Esophagus (tissue), 2 donors: ENCODE results near the gene SMURF1. TPM values are rescaled to one million over a fixed set of nuclear protein-coding genes. Genes with fewer than 3 reads are reported as not detected.

Experiments used
- H3K27ac ChIP-seq, 2 donors: one replicate each; pipeline ENCODE4 v1.5.1; 2013; ENCODE audit warnings: low read depth in 2 of 2, mild to moderate bottlenecking in 2 of 2, inconsistent platforms in 1 of 2, low read length in 1 of 2, moderate library complexity in 1 of 2
- H3K27me3 ChIP-seq, 2 donors: one replicate each; pipeline ENCODE4 v1.6.1; 2013; ENCODE audit warnings: low read length in 2 of 2, control low read depth in 1 of 2, mild to moderate bottlenecking in 1 of 2; ENCODE audit not compliant: insufficient read depth in 2 of 2, control insufficient read depth in 1 of 2
- H3K36me3 ChIP-seq, 2 donors: one replicate each; pipeline ENCODE4 v1.6.1; 2013; ENCODE audit warnings: low read length in 1 of 2; ENCODE audit not compliant: control insufficient read depth in 2 of 2, insufficient read depth in 2 of 2
- H3K4me1 ChIP-seq, 2 donors: one replicate each; pipeline ENCODE4 v1.6.1; 2013; ENCODE audit warnings: low read length in 1 of 2; ENCODE audit not compliant: control insufficient read depth in 2 of 2, insufficient read depth in 2 of 2
- H3K4me3 ChIP-seq, 2 donors: one replicate each; pipeline ENCODE4 v1.5.1; 2013; ENCODE audit warnings: low read length in 2 of 2, mild to moderate bottlenecking in 2 of 2, low read depth in 1 of 2, moderate library complexity in 1 of 2
- H3K9me3 ChIP-seq, 2 donors: one replicate each; pipeline ENCODE4 v1.6.1; 2013; ENCODE audit warnings: mild to moderate bottlenecking in 2 of 2, low read depth in 1 of 2, low read length in 1 of 2, moderate library complexity in 1 of 2; ENCODE audit not compliant: control insufficient read depth in 2 of 2, insufficient read depth in 1 of 2
- WGBS, 2 donors: extraction: QIAGEN DNeasy Blood & Tissue Kit; methylation state at CpG; one replicate each; pipeline ENCODE4 v1.1.7; 2013; 5-methylcytosine and 5-hydroxymethylcytosine counted together
- polyA plus RNA-seq, 2 donors: library from polyadenylated mRNA; stranded (reverse); fragments of 200-250 nt; gene quantifications; one replicate each; pipeline ENCODE4 v1.2.3, GENCODE V29; 2013
- donor health status: healthy with polysubstance abuse.
- donor health status: Bipolar disorder and iron deficiency.

The SMURF1 gene
- polyA plus RNA-seq, 2 donors: 11.7 to 12.9 TPM

DNA sequence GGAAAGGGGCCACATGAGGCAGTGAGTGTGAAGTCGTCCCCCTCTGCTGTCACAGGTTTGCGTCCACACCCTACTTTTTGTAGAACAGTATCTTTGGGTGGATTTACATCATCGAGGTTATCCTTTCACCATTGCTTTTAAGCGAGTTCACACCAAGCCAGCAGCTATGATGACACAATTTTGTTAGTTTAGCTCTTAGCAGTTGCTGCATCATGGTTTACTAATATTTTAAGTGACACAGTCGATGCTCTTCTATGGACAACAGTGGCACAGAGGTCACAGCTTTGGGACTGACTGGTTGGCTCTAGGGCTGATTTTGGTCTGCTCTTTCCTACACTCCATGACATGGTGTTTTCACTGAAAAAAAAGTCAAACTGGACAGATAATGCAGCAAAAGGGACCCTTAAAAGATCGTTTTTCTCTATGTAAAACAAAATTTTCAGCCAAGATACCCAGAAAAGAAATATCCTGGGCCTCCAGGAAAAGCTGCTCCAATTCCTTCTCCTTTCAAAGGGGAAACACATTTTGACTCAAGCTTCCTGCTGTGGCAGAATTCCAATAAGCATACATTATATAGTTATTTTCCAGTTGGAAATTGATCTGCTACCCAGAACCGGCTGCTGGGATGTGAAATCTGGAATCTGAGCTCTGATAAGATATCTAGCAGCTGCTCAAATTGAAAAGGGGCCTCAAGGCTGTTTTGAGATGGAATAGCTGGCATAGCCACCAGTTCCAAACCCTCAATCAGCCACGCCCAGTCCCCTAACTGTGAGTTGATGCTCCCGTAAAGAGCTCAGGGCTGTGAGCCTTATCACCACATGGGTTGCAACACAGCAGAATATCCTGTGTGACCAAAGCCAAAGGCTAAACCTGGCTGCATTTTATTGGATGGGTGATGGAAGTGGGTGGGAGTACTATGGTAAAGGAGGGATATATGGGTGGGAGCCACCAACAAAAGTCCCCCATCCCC lies 114.2 kb downstream of the SMURF1 start:
- Histone ChIP-seq H3K9me3 (no peaks in the 10 kb centered on the region), H3K27ac (peak overlapping the region in 1 of 2 donors; percentile 44), H3K4me1 (no peaks in the 10 kb centered on the region), H3K4me3 (no peak overlapping the region), H3K36me3 (peaks cover 19 to 48% of the 10 kb centered on the region in 2 donors), H3K27me3 (no peaks in the 10 kb centered on the region)
- WGBS, 2 donors: 89 to 90% methylated on average over 9 of the region's 9 CpGs

DNA sequence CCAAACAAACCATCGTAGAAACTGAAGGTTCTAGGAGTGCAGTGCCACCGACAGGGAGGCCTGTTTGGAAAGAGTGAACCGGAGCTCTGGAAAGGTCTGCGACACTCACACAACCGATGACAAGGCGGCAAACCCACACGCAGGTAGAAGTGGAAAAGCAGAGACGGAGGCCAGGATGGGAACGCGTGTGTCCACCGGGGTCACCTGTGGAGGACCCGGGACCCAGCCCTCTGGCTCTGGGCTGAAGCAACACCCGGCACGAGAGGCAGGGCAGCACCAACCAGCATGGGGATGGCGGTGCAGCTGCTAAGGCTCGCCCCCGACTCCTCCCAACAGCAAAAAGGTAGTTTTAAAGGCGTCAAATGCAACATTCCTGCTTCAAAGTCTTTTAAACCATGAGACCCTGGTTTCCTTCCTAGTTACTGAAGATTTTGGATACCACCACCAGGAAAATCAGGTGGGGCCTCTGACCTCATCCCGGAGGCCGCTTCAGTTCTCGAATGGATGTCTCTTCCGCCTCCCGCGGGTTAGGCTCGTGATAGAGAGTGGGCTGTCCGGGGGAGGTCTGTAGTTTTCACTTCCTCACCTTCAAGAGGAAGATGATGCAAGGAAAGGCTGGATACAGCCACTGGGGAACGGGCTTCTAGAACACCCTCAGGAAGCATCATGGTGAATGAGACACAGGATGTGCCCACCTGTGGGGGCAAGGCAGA lies 115.5 kb downstream of the SMURF1 start:
- H3K36me3 ChIP-seq: peaks cover 13 to 36% of the 10 kb centered on the region in 2 donors
- WGBS, 2 donors: 92% methylated on average over 27 of the region's 27 CpGs
- H3K27ac ChIP-seq: no peak overlapping the region
- H3K4me3 ChIP-seq: no peak overlapping the region
- no peaks in the 10 kb centered on the region for H3K27me3 ChIP-seq
- no peaks in the 10 kb centered on the region for H3K9me3 ChIP-seq
- H3K4me1 ChIP-seq: no peaks in the 10 kb centered on the region

DNA sequence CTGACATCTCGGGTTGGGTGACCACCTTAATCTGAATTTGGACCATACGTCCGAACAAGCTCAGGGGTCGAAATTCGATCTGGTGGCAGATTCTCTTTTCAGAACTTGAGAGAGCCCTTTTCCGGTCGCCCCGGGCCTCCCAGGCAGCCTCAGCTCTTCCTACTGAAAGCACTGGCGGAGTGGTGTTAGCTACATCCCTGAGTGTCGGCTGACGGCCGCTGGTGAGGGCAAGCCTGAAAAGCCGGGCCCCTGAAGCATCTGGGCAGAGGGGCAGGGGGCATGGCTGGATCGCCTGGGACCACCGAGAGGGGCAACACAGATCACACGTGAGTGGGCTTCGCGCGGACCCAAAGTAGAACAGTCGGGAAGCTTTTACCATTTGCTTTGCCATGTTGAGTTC lies 116.1 kb downstream of the SMURF1 start:
- peaks cover 13 to 31% of the 10 kb centered on the region in 2 donors for H3K36me3 ChIP-seq

DNA sequence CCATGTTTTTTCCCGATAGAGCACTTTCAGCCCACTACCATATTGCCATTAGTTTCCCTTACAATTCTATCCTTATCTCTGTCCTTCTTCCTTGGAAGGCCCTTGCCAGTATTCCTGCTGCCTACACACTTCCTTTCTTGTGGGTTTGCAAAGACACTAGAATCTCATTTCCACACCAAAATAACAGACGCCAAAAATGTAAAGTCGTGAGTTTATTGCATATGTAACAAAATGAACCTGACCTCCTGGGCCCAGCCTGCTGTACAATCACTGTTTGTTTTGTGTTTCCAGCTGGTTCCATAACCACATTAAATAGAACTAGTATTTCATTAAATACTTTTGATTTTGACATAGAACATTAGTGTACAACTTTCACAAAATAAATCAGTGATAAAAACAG lies 116.7 kb downstream of the SMURF1 start:
- H3K36me3 ChIP-seq: peaks cover 13 to 30% of the 10 kb centered on the region in 2 donors
- H3K4me1 ChIP-seq: no peaks in the 10 kb centered on the region
- no peaks in the 10 kb centered on the region for H3K9me3 ChIP-seq
- H3K27ac ChIP-seq: no peak overlapping the region
- H3K27me3 ChIP-seq: no peaks in the 10 kb centered on the region
- WGBS, 2 donors: 55 to 64% methylated on average over 3 of the region's 3 CpGs
- H3K4me3 ChIP-seq: no peak overlapping the region

More for the DNA sequence above, 116.1 kb downstream of the SMURF1 start:
- no peak overlapping the region for H3K4me3 ChIP-seq
- 93 to 94% methylated on average over 20 of the region's 20 CpGs for WGBS, 2 donors
- no peaks in the 10 kb centered on the region for H3K27me3 ChIP-seq
- H3K9me3 ChIP-seq: no peaks in the 10 kb centered on the region
- H3K4me1 ChIP-seq: no peaks in the 10 kb centered on the region
- no peak overlapping the region for H3K27ac ChIP-seq

DNA sequence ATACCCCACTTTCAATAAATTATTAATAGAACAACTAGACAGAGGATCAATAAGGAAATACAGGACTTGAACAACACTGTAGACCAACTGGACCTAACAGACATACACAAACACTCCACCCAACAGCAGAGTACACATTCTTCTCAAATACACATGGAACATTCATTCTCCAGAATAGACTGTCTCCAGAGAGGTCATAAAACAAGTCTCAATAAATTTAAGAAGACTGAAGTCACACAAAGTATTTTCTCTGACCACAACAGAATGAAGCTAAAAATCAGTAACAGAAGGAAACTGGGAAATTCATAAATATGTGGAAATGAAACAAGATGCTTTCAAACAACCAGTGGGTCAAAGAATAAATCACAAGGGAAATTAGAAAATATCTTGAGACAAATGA lies 119.8 kb downstream of the SMURF1 start:
- Histone ChIP-seq H3K27ac (no peak overlapping the region), H3K27me3 (no peaks in the 10 kb centered on the region), H3K4me3 (no peak overlapping the region), H3K36me3 (peaks cover under 1 to 12% of the 10 kb centered on the region in 2 donors), H3K9me3 (no peaks in the 10 kb centered on the region), H3K4me1 (no peaks in the 10 kb centered on the region)

DNA sequence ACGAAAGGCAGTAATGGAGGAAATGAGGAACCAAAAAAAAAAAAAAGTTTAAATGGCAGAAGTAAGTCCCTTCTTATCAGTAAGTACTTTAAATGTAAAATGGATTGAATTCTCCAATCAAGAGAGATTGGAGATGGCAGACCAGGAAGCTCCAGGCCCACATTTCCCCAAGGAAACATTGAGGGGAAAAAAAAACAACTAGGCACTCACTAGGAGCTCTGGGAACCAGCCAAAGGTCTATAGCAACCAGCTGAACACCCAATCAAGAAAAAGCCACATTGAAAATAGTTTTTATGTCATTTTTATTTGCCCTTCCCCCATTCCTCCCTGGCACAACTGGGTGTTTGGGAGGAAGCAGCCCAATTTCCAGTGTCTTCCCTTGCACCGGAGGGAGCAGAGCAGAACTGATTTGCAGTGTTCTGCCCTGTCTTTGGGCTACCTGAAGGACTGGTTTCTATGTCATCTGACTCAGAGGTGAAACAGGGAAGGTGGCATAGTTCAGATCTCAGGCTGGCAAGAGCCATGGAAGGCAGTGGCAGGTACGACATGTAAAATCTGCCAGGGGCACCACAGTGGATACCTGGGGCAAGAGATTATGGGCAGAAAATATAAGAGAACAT lies 121.9 kb downstream of the SMURF1 start:
- WGBS, 2 donors: 51 to 65% methylated on average over 3 of the region's 3 CpGs
- no peaks in the 10 kb centered on the region for H3K36me3 ChIP-seq
- no peaks in the 10 kb centered on the region for H3K9me3 ChIP-seq
- H3K27ac ChIP-seq: peak overlapping the region; percentile 36 to 54
- no peaks in the 10 kb centered on the region for H3K4me1 ChIP-seq
- H3K27me3 ChIP-seq: no peaks in the 10 kb centered on the region
- no peak overlapping the region for H3K4me3 ChIP-seq

DNA sequence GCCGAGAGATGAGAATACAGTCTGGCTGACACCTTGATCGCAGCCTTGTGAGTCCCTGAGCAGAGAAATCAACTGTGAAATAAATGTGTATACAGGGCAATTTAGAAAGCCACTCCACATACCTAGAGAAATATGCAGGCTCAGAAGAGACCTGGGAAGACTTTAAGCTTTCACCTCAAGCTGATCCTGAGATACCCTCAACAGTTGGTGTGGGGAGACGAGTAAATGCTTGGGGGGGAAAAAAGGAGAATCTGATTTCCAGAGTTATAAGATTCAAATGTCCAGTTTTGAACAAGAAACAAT lies 123.5 kb downstream of the SMURF1 start:
- 76 to 92% methylated on average over 3 of the region's 3 CpGs for WGBS, 2 donors
- H3K27ac ChIP-seq: no peak overlapping the region
- H3K27me3 ChIP-seq: no peaks in the 10 kb centered on the region
- no peak overlapping the region for H3K4me3 ChIP-seq
- H3K9me3 ChIP-seq: no peaks in the 10 kb centered on the region
- peaks cover 0 to 2% of the 10 kb centered on the region in 2 donors for H3K36me3 ChIP-seq
- no peaks in the 10 kb centered on the region for H3K4me1 ChIP-seq

DNA sequence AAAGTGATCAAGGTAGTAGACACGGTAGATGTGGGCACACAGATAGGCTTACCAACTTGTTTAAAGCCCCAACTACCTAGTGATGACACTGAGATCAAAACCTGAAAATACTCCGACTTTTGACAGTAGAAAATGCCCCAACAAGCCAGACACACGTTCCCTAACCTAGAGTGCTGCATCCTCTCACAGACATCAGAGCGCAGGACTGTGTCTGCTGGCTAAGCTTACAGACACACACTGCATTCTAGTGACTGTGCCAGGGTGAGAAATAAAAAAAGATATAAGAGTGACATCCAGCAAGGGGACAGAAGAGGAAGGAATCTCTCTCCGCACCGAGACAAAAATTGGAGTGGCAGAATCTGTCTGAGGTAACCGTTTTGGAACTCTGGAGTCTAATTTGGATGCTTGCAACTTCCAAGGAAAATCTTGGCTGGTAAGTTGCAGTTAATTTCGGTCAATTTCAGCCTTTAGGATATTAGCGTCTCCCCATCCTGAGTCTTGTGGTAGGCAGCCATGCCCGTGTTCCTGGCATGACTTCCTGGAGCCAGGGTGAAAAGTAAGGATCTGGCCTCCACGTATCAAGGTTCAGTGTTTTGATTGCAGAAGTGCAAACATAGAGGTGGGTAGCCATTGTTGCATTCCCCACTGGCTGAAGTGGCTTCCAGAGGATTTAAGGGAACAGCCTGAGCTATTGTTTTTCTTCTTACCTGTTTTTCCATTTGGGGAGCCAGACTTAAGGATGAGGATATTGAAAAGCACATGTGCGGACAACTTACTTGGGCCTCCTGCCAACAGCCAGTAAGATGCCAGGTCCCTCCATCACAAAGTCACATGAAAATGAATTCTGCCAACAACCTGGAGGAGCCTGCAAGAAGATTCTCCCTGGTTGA lies 124.1 kb downstream of the SMURF1 start:
- H3K27me3 ChIP-seq: no peaks in the 10 kb centered on the region
- no peaks in the 10 kb centered on the region for H3K4me1 ChIP-seq
- no peak overlapping the region for H3K4me3 ChIP-seq
- H3K36me3 ChIP-seq: peaks cover 0 to 4% of the 10 kb centered on the region in 2 donors
- WGBS, 2 donors: 70 to 83% methylated on average over 12 of the region's 12 CpGs
- H3K27ac ChIP-seq: no peak overlapping the region
- no peaks in the 10 kb centered on the region for H3K9me3 ChIP-seq

DNA sequence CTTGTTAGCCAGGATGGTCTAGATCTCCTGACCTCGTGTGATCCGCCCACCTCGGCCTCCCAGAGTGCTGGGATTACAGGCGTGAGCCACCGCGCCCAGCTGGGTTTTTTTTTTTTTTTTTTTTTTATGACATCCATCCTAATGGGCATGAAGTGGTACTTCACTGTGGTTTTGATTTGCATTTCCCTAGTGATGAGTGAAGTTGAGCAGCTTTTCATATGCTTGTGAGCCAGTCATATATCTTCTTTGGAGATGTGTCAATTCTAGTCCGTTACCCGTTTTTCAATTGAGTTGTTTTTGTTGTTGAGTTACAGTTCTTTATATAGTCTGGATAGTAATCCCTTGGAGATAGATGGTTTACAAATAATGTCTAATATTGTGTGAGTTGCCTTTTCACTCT lies 127.7 kb downstream of the SMURF1 start:
- Histone ChIP-seq H3K36me3 (peaks cover 22 to 31% of the 10 kb centered on the region in 2 donors), H3K27ac (no peak overlapping the region), H3K4me3 (no peak overlapping the region), H3K27me3 (no peaks in the 10 kb centered on the region), H3K4me1 (no peaks in the 10 kb centered on the region), H3K9me3 (peaks cover 0 to 3% of the 10 kb centered on the region in 2 donors)
- 89 to 93% methylated on average over 8 of the region's 8 CpGs for WGBS, 2 donors
